ENCODE measurements around the gene TBXA2R.
A peak's percentile ranks its signal among the peaks of the same experiment; 100 is the strongest.

The TBXA2R gene

DNA sequence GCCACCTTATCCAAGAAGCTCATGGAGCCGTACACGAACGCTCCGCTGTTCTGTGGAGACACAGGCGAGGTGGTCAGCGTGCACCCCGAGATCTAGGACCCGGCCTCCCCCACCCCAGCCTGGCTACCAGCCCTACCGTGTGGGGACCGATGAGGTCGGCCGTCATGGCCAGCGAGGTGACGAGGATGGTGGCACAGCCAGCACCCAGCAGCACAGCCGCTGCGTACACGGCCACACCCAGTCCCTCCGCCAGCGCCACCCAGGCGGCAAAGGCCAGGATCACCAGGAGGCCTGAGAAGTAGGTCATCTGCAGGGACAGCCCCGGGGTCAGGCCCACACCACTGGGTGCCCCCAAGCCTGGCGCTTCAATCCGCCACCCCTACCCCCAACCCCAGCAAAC, 60.6 kb downstream of the TBXA2R start:
- Histone ChIP-seq H3K79me2 (ENCODE audit: insufficient read depth, low read depth) (no peaks in the 10 kb centered on the region), H2AFZ (ENCODE audit: low read depth) (no peak overlapping the region), H3K4me3 (IDR thresholded peaks at IDR 0.05; ENCODE audit: insufficient read depth, low read depth, low read length) (no peak overlapping the region), H4K20me1 (ENCODE audit: insufficient read depth) (no peaks in the 10 kb centered on the region), H3K27me3 (ENCODE audit: insufficient read depth, low read depth) (no peaks in the 10 kb centered on the region), H3K27ac (no peak overlapping the region), H3K9ac (no peak overlapping the region), H3K4me1 (ENCODE audit: low read depth, poor library complexity, severe bottlenecking) (no peaks in the 10 kb centered on the region), H3K36me3 (ENCODE audit: insufficient read depth) (no peaks in the 10 kb centered on the region), H3K4me2 (no peak overlapping the region)
- TF ChIP-seq, protein P1, sequence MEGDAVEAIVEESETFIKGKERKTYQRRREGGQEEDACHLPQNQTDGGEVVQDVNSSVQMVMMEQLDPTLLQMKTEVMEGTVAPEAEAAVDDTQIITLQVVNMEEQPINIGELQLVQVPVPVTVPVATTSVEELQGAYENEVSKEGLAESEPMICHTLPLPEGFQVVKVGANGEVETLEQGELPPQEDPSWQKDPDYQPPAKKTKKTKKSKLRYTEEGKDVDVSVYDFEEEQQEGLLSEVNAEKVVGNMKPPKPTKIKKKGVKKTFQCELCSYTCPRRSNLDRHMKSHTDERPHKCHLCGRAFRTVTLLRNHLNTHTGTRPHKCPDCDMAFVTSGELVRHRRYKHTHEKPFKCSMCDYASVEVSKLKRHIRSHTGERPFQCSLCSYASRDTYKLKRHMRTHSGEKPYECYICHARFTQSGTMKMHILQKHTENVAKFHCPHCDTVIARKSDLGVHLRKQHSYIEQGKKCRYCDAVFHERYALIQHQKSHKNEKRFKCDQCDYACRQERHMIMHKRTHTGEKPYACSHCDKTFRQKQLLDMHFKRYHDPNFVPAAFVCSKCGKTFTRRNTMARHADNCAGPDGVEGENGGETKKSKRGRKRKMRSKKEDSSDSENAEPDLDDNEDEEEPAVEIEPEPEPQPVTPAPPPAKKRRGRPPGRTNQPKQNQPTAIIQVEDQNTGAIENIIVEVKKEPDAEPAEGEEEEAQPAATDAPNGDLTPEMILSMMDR (conservative IDR thresholded peaks at IDR 0.05; ENCODE audit: low read depth, low read length): no peak

DNA sequence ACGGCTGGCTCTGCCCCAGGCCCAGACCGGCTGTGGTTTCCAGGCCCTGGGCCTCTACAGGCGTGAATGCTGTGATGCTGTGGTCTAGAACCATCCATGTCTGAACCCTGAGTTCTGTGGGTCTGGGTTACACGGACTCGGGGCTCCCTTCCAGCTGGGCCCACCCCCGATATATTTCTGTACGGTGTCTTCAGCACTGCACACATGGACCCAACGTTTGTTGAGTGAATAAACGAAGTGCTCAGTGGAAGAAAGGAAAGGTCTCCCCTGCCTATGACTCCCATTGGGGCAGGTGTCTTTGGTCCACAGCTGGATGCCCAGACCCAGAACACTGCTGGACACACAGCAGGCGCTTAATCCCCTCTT, 61.0 kb downstream of the TBXA2R start:
- Histone ChIP-seq H2AFZ (ENCODE audit: low read depth) (no peak overlapping the region), H3K4me3 (IDR thresholded peaks at IDR 0.05; ENCODE audit: insufficient read depth, low read depth, low read length) (no peak overlapping the region), H3K9ac (no peak overlapping the region), H3K36me3 (ENCODE audit: insufficient read depth) (no peaks in the 10 kb centered on the region), H3K27ac (no peak overlapping the region), H3K4me2 (no peak overlapping the region), H4K20me1 (ENCODE audit: insufficient read depth) (no peaks in the 10 kb centered on the region), H3K79me2 (ENCODE audit: insufficient read depth, low read depth) (no peaks in the 10 kb centered on the region), H3K27me3 (ENCODE audit: insufficient read depth, low read depth) (no peaks in the 10 kb centered on the region), H3K4me1 (ENCODE audit: low read depth, poor library complexity, severe bottlenecking) (no peaks in the 10 kb centered on the region)
- TF ChIP-seq, protein P1 (conservative IDR thresholded peaks at IDR 0.05; ENCODE audit: low read depth, low read length): no peak

DNA sequence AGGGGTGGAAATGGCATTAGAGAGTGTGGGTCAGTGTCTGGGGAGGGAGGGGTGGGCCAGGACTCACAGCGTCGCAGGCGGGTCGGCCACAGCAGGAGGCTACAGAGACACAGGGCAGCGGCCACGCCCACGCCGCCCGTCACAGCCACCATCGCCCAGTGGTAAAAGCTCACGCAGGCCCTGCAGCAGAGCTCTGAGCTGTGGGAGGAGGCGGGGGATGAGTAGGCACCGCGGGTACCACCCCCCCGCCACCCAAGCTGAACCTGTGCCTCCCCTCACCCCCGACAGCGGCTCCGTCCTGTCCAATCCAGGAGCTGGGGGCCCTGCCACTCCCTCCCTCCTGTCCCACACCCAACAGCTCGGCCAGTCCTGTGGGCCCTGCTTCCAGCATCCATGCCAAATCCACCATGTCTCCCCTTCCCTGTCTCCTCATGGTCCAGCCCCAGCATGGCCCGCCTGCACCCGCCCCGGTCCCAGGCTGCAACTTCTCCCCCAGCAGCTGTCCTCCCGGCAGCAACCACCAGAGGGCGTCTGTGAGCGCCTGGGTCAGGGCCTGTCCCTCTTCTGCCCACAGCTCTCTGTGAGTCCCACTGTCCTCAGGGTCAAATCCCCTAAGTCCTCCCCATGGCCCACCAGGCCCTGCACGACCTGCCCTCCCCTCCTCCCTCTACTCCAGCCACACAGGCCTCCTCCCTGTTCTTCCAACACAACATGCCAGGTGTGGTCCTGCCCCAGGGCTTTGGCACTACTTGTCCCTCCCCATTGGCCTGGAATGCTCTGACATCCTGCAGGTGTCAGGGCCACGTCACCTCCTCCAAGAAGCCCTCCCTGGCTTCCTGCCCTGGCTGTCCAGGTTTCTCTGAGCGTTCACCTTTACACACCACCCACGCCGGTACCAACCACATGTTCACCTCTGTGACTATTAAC, 61.7 kb downstream of the TBXA2R start:
- no peak overlapping the region for H3K4me2 ChIP-seq
- H3K4me1 ChIP-seq (ENCODE audit: low read depth, poor library complexity, severe bottlenecking): no peaks in the 10 kb centered on the region
- TF ChIP-seq, protein P1 (conservative IDR thresholded peaks at IDR 0.05; ENCODE audit: low read depth, low read length): peak; percentile 91
- no peaks in the 10 kb centered on the region for H3K36me3 ChIP-seq (ENCODE audit: insufficient read depth)
- no peaks in the 10 kb centered on the region for H4K20me1 ChIP-seq (ENCODE audit: insufficient read depth)
- no peak overlapping the region for H3K9ac ChIP-seq
- H3K27me3 ChIP-seq (ENCODE audit: insufficient read depth, low read depth): no peaks in the 10 kb centered on the region
- H2AFZ ChIP-seq (ENCODE audit: low read depth): no peak overlapping the region
- H3K27ac ChIP-seq: no peak overlapping the region
- no peak overlapping the region for H3K4me3 ChIP-seq (IDR thresholded peaks at IDR 0.05; ENCODE audit: insufficient read depth, low read depth, low read length)
- no peaks in the 10 kb centered on the region for H3K79me2 ChIP-seq (ENCODE audit: insufficient read depth, low read depth)

All from KMS-11 (cell line).